ENCODE results near the gene MRPL53. TPM values are rescaled to one million over a fixed set of nuclear protein-coding genes. Genes with fewer than 3 reads are reported as not detected.

Gene MRPL53
- total RNA-seq (2014; rRNA removed; shearing (Covaris generic)) (14.8 and 18.5 TPM in 2 replicates), polyA plus RNA-seq (2016; fragmentation: Nextera tagmentation; extraction: Ambion mirVana) (69.2 and 71.0 TPM in 2 replicates)

DNA sequence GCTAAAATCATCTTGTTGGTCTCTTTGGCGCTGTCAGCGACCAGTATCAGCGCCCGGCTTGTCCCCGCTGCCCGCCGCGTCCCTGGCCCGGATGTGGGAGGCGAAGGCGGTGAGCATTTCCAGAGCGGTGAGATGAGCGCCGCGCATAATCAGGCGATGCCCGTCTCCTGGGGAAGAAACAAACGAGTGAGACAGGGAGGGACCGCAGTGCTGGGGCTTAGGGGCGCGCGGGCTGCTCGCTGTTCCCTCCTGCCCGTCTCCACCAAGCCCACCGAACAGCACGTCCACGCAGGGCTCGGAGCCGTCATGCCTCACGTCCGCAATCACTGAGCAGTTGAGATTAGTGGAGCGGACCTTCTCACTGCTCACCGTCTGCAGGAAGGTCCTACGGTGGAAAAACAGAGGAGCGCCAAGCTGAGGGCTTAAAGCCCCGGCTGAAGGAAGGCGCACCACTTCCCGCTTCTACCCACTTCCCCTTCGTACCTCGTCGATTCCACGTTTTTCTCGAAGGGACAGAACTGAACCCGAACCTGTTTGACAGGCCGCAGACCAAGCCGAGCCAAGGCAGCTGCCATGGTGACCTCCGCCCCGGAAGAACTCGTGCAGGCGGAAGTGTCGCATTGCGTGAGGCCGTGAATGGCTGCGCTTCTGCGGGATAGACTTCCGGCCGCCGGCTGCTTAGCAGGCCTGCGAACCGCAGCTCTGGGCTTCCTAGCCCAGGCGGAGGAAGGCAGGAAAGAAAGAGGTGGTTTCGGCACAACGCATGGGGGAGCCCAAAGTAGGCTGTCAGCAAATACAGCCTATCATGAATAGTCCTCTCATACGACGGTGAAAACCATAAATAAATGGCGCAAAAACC lies at the start of gene MRPL53:
Gene MRPL53, minus strand, starts transcription at position 595 of the 859 bp plus-strand sequence. Its CDS starts 20 bp downstream, at position 575.
- WGBS, 2 experiments (ENCODE audit: low coverage in 1 of 2, low lambda C conversion rate in 2 of 2, missing lambda C conversion rate in 2 of 2), result 1% methylated on average over 66 of the region's 66 CpGs
- in situ Hi-C loops (cut with MboI), result no loop called here

DNA sequence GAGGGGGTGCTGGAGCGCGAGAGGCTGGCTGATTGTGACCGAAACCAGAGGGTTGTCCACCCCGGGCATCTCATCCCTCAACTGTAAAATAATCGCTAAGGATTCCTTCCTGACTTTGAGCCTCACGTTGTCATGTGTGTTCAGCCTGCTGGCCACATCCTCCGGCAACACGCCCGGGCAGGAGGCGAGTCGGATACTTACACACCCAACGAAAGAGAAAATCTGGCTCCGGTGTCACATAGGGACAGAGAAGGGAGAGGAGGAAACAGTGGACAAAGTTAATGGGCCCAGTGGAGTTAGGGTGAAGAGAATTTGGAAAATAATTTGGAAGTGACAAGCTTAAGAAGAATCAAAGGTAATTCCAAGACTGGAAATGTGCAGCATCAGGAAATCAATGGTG lies 44.2 kb upstream of the MRPL53 start:
- Histone ChIP-seq H3K27me3 (replicated peaks; ENCODE audit: insufficient read depth) (peaks cover 84% of the 10 kb centered on the region), H3K9ac (no peak overlapping the region), H3K36me3 (ENCODE audit: low read depth) (no peaks in the 10 kb centered on the region), H3K4me3 (no peak overlapping the region), H3K9me3 (ENCODE audit: low read depth) (no peaks in the 10 kb centered on the region), H4K20me1 (ENCODE audit: insufficient read depth) (no peaks in the 10 kb centered on the region), H2AFZ (no peak overlapping the region), H3K27ac (no peak overlapping the region), H3K4me2 (ENCODE audit: unreplicated experiment) (no peak overlapping the region), H3K4me1 (ENCODE audit: insufficient read depth) (no peaks in the 10 kb centered on the region), H3K9me2 (ENCODE audit: insufficient read depth) (no peaks in the 10 kb centered on the region), H3K79me2 (ENCODE audit: insufficient read depth) (no peaks in the 10 kb centered on the region), H3F3A (ENCODE audit: insufficient read depth) (no peaks in the 10 kb centered on the region)
- in situ Hi-C loops (cut with MboI), result no loop called here
- WGBS, 2 experiments (ENCODE audit: low coverage in 1 of 2, low lambda C conversion rate in 2 of 2, missing lambda C conversion rate in 2 of 2), result 60 to 66% methylated on average over 13 of the region's 13 CpGs
- no peak for DNase-seq
- TF ChIP-seq EZH2 (IDR thresholded peaks at IDR 0.05; ENCODE audit: insufficient read depth, poor library complexity, severe bottlenecking) (no peak), EZH2phosphoT487 (IDR thresholded peaks at IDR 0.05; ENCODE audit: insufficient read depth, low read depth) (no peak)

More for the DNA sequence above, at the start of gene MRPL53:
- Histone ChIP-seq H4K20me1 (ENCODE audit: insufficient read depth) (no peaks in the 10 kb centered on the region), H3K4me3 (peak within 1 kb of the TSS; percentile 87), H3K4me2 (ENCODE audit: unreplicated experiment) (peak within 1 kb of the TSS; percentile 85), H3K27me3 (replicated peaks; ENCODE audit: insufficient read depth) (no peaks in the 10 kb centered on the region), H3K4me1 (ENCODE audit: insufficient read depth) (peaks cover 15% of the 10 kb centered on the region), H3K9me2 (ENCODE audit: insufficient read depth) (no peaks in the 10 kb centered on the region), H3K79me2 (ENCODE audit: insufficient read depth) (peaks cover 17% of the 10 kb centered on the region; the same call in 1 of the 2 replicates), H3K9me3 (ENCODE audit: low read depth) (no peaks in the 10 kb centered on the region), H3F3A (ENCODE audit: insufficient read depth) (peaks cover 31% of the 10 kb centered on the region), H3K9ac (peak within 1 kb of the TSS; percentile 88), H3K36me3 (ENCODE audit: low read depth) (0 out of 2 replicates have a peak, but pooled peaks cover 9% of the 10 kb centered on the region), H2AFZ (peak within 1 kb of the TSS; percentile 95), H3K27ac (peak within 1 kb of the TSS; percentile 87)
- peak; percentile 97 for DNase-seq
- TF ChIP-seq EZH2 (IDR thresholded peaks at IDR 0.05; ENCODE audit: insufficient read depth, poor library complexity, severe bottlenecking) (no peak), EZH2phosphoT487 (IDR thresholded peaks at IDR 0.05; ENCODE audit: insufficient read depth, low read depth) (no peak)

DNA sequence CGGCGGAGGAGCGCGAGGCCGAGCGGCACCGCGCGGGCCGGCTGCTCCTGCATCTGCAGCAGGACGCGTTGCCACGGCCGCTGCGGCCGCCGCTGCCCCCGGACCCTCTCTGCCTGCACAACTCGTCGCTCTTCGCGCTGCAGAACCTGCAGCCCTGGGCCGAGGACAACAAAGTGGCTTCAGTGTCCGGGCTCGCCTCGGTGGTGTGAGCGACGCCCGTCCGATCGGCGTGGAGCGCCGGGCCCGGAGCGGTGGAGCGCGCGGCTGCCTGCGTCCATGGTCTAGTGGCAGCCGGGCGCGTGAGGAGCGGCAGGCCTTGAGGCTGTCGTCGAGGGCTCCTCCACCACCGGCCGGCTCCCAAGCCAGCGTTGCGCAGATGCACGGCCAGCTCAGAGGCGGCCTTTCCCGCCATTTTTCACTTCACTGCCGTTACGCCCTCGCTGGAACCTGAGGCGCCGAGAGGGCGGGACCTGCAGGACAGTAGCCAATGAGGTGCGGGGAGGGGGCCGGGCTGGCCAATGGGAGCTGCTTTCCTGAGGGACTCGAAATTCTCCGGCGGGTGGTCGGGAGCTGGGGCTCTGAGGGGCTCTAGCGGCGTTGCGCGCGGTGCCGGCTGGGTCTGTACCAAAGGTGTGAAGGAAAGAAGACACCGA lies 43.6 kb upstream of the MRPL53 start:
- WGBS, 2 experiments (ENCODE audit: low coverage in 1 of 2, low lambda C conversion rate in 2 of 2, missing lambda C conversion rate in 2 of 2), result 12% methylated on average over 57 to 61 of the region's 72 CpGs
- Histone ChIP-seq H3K4me1 (ENCODE audit: insufficient read depth) (no peaks in the 10 kb centered on the region), H3K9ac (no peak overlapping the region), H2AFZ (no peak overlapping the region), H4K20me1 (ENCODE audit: insufficient read depth) (no peaks in the 10 kb centered on the region), H3K4me3 (no peak overlapping the region), H3K27me3 (replicated peaks; ENCODE audit: insufficient read depth) (peaks cover 86% of the 10 kb centered on the region), H3K27ac (no peak overlapping the region), H3K79me2 (ENCODE audit: insufficient read depth) (no peaks in the 10 kb centered on the region), H3F3A (ENCODE audit: insufficient read depth) (no peaks in the 10 kb centered on the region), H3K4me2 (ENCODE audit: unreplicated experiment) (no peak overlapping the region), H3K9me2 (ENCODE audit: insufficient read depth) (no peaks in the 10 kb centered on the region), H3K36me3 (ENCODE audit: low read depth) (no peaks in the 10 kb centered on the region), H3K9me3 (ENCODE audit: low read depth) (no peaks in the 10 kb centered on the region)
- TF ChIP-seq EZH2phosphoT487 (IDR thresholded peaks at IDR 0.05; ENCODE audit: insufficient read depth, low read depth) (no peak), EZH2 (IDR thresholded peaks at IDR 0.05; ENCODE audit: insufficient read depth, poor library complexity, severe bottlenecking) (no peak)
- in situ Hi-C loops (cut with MboI), result no loop called here
- peak; percentile 59 for DNase-seq

GRCh38 chr2:74515271-74515980 lies 42.9 kb upstream of the MRPL53 start:
- H3K27ac ChIP-seq, result no peak overlapping the region
- H4K20me1 ChIP-seq (ENCODE audit: insufficient read depth), result no peaks in the 10 kb centered on the region
- in situ Hi-C loops (cut with MboI), result no loop called here
- no peak overlapping the region for H3K4me2 ChIP-seq (ENCODE audit: unreplicated experiment)
- H3K9ac ChIP-seq, result no peak overlapping the region
- H3K4me1 ChIP-seq (ENCODE audit: insufficient read depth), result no peaks in the 10 kb centered on the region
- no peaks in the 10 kb centered on the region for H3K79me2 ChIP-seq (ENCODE audit: insufficient read depth)
- H3K9me3 ChIP-seq (ENCODE audit: low read depth), result no peaks in the 10 kb centered on the region
- 11 to 13% methylated on average over 58 to 60 of the region's 60 CpGs for WGBS, 2 experiments (ENCODE audit: low coverage in 1 of 2, low lambda C conversion rate in 2 of 2, missing lambda C conversion rate in 2 of 2)
- TF ChIP-seq EZH2phosphoT487 (IDR thresholded peaks at IDR 0.05; ENCODE audit: insufficient read depth, low read depth) (0 out of 2 replicates have a peak, but pooled peaks have one; percentile 23), EZH2 (IDR thresholded peaks at IDR 0.05; ENCODE audit: insufficient read depth, poor library complexity, severe bottlenecking) (peak; percentile 59)
- no peak for DNase-seq
- H3K27me3 ChIP-seq (replicated peaks; ENCODE audit: insufficient read depth), result peaks cover 86% of the 10 kb centered on the region
- H3K9me2 ChIP-seq (ENCODE audit: insufficient read depth), result no peaks in the 10 kb centered on the region
- no peaks in the 10 kb centered on the region for H3K36me3 ChIP-seq (ENCODE audit: low read depth)
- H2AFZ ChIP-seq, result no peak overlapping the region
- no peaks in the 10 kb centered on the region for H3F3A ChIP-seq (ENCODE audit: insufficient read depth)
- no peak overlapping the region for H3K4me3 ChIP-seq

Measured in GM23248 (cell line).